ENCODE measurements around the gene KLRG1.

The KLRG1 gene

GRCh38 chr12:8987163-8987562, 2.2 kb upstream of the KLRG1 start:
- DNase-seq = no peak

GRCh38 chr12:8987685-8988084, 1.7 kb upstream of the KLRG1 start:
- no peak for DNase-seq

- no peak for DNase-seq
Observed at GRCh38 chr12:8991371-8992345, 2.3 kb downstream of the KLRG1 start.

- no peak for DNase-seq
Observed at GRCh38 chr12:8993827-8994226, 4.5 kb downstream of the KLRG1 start.

GRCh38 chr12:8995021-8995775, 5.9 kb downstream of the KLRG1 start:
- DNase-seq = no peak

- peak; percentile 1 for DNase-seq
Observed at GRCh38 chr12:8996682-8997405, 7.5 kb downstream of the KLRG1 start.

- no peak for DNase-seq
Observed at GRCh38 chr12:9001233-9001632, 11.9 kb downstream of the KLRG1 start.

- no peak for DNase-seq
Observed at GRCh38 chr12:9002335-9002734, 13.0 kb downstream of the KLRG1 start.

- no peak for DNase-seq
Observed at GRCh38 chr12:9022592-9022991, 33.2 kb downstream of the KLRG1 start.

GRCh38 chr12:9024512-9024911, 35.2 kb downstream of the KLRG1 start:
- DNase-seq = no peak

GRCh38 chr12:9027161-9028059, 38.1 kb downstream of the KLRG1 start:
- no peak for DNase-seq

GRCh38 chr12:9030776-9031175, 41.4 kb downstream of the KLRG1 start:
- DNase-seq = no peak

- DNase-seq = no peak
Observed at GRCh38 chr12:9032202-9032964, 43.0 kb downstream of the KLRG1 start.

- DNase-seq = no peak
Observed at GRCh38 chr12:9033265-9033887, 44.0 kb downstream of the KLRG1 start.

GRCh38 chr12:9034095-9034494, 44.7 kb downstream of the KLRG1 start:
- DNase-seq = no peak

- DNase-seq = no peak
Observed at GRCh38 chr12:9036227-9036626, 46.9 kb downstream of the KLRG1 start.

GRCh38 chr12:9037431-9037830, 48.1 kb downstream of the KLRG1 start:
- no peak for DNase-seq

- peak; percentile 53 for DNase-seq
Observed at GRCh38 chr12:9039397-9039977, 50.1 kb downstream of the KLRG1 start.

GRCh38 chr12:9040484-9041186, 51.3 kb downstream of the KLRG1 start:
- no peak for DNase-seq

GRCh38 chr12:9041321-9041720, 52.0 kb downstream of the KLRG1 start:
- DNase-seq = peak; percentile 16
